Bronchial epithelial cell (primary cell): Measurements from ENCODE around the gene ZNRF4. TPM values are rescaled to one million over a fixed set of nuclear protein-coding genes. Genes with fewer than 3 reads are reported as not detected.

Source experiments
- DNase-seq: peaks from one replicate; pipeline ENCODE4 v3.0.0-alpha.2; 2010; ENCODE audit warnings: low read depth
- FAIRE-seq: peaks from 2 replicates; lab custom pipeline; 2011; peaks lifted over from hg19 to GRCh38; lab: Jason Lieb, UNC
- H3K27me3 ChIP-seq: 2 replicates; pipeline ENCODE4 v1.5.1; 2011; ENCODE audit warnings: low read length; ENCODE audit not compliant: control insufficient read depth, insufficient read depth
- H3K36me3 ChIP-seq: 2 replicates; pipeline ENCODE4 v1.5.1; 2011; ENCODE audit warnings: low read length; ENCODE audit not compliant: control insufficient read depth, insufficient read depth
- H3K4me3 ChIP-seq: 2 replicates; pipeline ENCODE4 v1.5.1; 2011; ENCODE audit warnings: mild to moderate bottlenecking, low read depth, low read length, control low read depth
- CTCF ChIP-seq: IDR thresholded peaks from 2 replicates; pipeline ENCODE4 v1.5.1; 2011; ENCODE audit warnings: mild to moderate bottlenecking, moderate library complexity, low read length, control low read depth, inconsistent platforms; ENCODE audit not compliant: insufficient read depth, severe bottlenecking
- total RNA-seq: library from RNA; depleted of rRNA; stranded (reverse); fragments of >200 nt; gene quantifications from 2 replicates; pipeline ENCODE4 v1.2.1, GENCODE V29; 2014

Gene ZNRF4
- total RNA-seq, 1 donor from 2014 or later: not detected

DNA sequence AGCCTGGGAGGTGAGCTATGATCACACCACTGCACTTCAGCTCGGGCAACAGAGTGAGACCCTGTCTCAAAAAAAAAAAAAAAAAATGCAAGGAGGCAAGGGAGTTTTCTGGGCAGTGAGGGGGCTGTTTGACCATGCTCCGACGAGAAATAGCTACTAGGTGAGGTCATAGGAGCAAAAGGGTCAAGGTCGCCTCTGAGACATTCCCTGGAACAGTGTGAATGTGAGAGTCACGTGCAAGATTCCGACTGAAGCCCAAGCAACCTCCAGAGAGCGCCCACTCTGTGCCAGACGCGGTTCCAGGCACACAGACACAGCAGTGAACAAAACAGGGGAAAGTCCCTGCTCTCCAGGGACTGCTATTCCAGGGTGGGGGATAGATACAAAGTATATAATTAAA is 2.5 kb downstream of the ZNRF4 start:
- Histone ChIP-seq H3K4me3 (no peak overlapping the region), H3K27me3 (no peaks in the 10 kb centered on the region), H3K36me3 (no peaks in the 10 kb centered on the region)
- DNase-seq (no peak), FAIRE-seq (no peak)
- TF ChIP-seq CTCF: no peak

DNA sequence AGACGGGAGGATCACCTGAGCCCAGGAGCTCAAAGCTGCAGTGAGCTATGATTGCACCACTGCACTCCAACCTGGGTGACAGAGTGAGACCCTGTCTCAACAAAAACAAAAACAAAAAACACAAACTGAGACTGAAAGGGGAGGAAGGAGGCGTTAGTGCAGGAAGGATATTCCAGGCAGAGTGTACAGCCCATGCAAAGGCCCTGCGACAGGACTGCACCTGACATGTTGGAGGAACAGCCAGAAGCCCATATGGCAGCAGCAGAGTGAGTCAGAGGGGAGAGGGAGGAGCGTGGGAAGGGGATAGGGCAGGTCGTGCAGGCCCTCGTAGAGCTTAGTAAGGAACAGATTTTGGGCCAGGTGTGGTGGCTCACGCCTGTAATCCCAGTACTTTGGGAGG is 3.2 kb downstream of the ZNRF4 start:
- H3K36me3 ChIP-seq: no peaks in the 10 kb centered on the region
- H3K4me3 ChIP-seq: no peak overlapping the region
- DNase-seq (no peak), FAIRE-seq (no peak)
- no peak for TF ChIP-seq CTCF
- H3K27me3 ChIP-seq: no peaks in the 10 kb centered on the region

DNA sequence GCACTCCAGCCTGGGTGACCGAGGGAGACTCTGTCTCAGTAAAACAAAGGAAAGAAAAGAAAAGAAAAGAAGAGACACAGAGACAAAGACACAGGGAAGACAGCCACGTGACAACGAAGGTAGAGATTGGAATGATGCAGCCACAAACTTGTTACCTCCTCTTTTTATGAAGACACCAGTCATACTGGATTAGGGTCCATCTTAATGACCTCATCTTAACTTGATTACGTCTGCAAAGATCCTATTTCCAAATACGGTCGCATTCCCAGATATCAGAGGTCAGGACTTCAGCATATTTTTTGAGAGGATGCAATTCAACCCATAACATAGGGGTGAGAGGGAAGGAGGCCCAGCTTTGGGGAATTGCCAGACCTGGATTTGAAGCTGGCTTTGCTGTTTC is 4.1 kb downstream of the ZNRF4 start:
- no peaks in the 10 kb centered on the region for H3K27me3 ChIP-seq
- DNase-seq (no peak), FAIRE-seq (no peak)
- H3K4me3 ChIP-seq: no peak overlapping the region
- no peak for TF ChIP-seq CTCF
- no peaks in the 10 kb centered on the region for H3K36me3 ChIP-seq

- H3K36me3 ChIP-seq: no peaks in the 10 kb centered on the region
- no peak for TF ChIP-seq CTCF
- no peaks in the 10 kb centered on the region for H3K27me3 ChIP-seq
- no peak overlapping the region for H3K4me3 ChIP-seq
- FAIRE-seq (no peak), DNase-seq (no peak)
Measured at GRCh38 chr19:5460748-5461147, 5.5 kb downstream of the ZNRF4 start.

- H3K27me3 ChIP-seq: no peaks in the 10 kb centered on the region
- H3K36me3 ChIP-seq: no peaks in the 10 kb centered on the region
- no peak overlapping the region for H3K4me3 ChIP-seq
- DNase-seq (no peak), FAIRE-seq (no peak)
- TF ChIP-seq CTCF: no peak
Measured at GRCh38 chr19:5463959-5464358, 8.7 kb downstream of the ZNRF4 start.

- H3K27me3 ChIP-seq: no peaks in the 10 kb centered on the region
- H3K36me3 ChIP-seq: no peaks in the 10 kb centered on the region
- H3K4me3 ChIP-seq: no peak overlapping the region
- DNase-seq (no peak), FAIRE-seq (no peak)
- no peak for TF ChIP-seq CTCF
Measured at GRCh38 chr19:5466072-5466471, 10.9 kb downstream of the ZNRF4 start.
